NK-92 (cell line): Measurements from ENCODE around the gene DHRS7.

Experiments
- DNase-seq: peaks from one replicate; lab custom pipeline; 2025; ENCODE audit not compliant: unreplicated experiment; lab: John Stamatoyannopoulos, UW

DHRS7 gene, protein sequence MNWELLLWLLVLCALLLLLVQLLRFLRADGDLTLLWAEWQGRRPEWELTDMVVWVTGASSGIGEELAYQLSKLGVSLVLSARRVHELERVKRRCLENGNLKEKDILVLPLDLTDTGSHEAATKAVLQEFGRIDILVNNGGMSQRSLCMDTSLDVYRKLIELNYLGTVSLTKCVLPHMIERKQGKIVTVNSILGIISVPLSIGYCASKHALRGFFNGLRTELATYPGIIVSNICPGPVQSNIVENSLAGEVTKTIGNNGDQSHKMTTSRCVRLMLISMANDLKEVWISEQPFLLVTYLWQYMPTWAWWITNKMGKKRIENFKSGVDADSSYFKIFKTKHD

GRCh38 chr14:60164712-60165546 is at the start of gene DHRS7:
Gene DHRS7 (minus strand): TSS chr14:60165398. CDS start chr14:60165309, 89 bp downstream.
- no peak for DNase-seq

- DNase-seq = no peak
Measured at GRCh38 chr14:60214415-60215126, 49.4 kb upstream of the DHRS7 start.

DNA sequence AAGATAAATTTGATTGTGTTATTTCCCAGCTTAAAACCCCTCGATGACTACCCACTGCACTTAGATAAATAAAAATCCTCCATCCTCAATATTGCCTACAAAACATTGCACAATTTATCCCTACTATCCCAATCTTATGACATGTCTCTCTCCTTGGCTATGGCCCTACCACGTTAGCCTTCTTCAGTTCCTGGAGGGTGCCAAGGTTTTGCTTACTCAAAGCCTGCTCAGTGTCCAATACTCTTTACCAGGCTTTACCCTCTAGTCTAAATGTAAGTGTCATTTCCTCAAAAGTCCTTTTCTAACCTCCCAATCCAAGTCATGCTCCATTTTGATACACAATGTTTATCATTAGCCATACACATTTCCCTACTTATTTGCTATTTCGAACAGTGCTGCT is 48.8 kb upstream of the DHRS7 start:
- no peak for DNase-seq

GRCh38 chr14:60212503-60213371 is 47.5 kb upstream of the DHRS7 start:
- DNase-seq = no peak

DNA sequence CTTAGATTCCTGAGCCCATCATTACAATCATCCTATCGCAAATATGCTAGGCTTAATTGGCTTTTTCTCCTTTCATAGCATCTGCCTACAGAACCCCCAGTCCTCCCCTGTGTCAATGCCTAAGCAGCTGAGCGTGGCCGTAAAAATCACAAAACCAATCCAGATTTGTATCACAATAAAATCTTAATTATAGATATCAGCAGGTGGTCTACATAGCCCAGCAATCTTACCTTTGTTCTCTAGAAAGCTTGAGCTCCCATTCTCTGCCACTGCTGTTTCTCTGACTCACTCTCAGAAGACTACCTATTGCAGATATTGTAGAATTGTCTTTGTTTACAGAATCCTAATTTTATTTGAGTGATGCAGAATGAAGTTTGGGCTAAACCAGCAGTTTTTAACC is 46.0 kb upstream of the DHRS7 start:
- no peak for DNase-seq

DNA sequence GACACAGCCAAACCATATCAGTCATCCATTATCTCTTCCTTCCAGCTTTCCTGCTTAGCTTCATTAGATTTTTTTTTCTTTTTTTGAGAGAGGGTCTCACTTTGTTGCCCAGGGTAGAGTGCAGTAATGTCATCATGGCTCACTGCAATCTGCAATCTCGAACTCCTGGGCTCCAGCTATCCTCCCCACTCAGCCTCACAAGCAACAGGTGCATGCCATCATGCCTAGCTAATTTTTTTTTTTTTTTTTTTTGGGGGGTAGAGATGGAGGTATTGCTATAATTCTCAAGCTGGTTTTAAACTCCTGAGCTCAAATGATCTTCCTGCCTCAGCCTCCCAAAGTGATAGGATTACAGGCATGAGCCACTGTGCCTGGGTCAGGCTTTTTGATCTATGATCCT is 45.5 kb upstream of the DHRS7 start:
- no peak for DNase-seq

DNA sequence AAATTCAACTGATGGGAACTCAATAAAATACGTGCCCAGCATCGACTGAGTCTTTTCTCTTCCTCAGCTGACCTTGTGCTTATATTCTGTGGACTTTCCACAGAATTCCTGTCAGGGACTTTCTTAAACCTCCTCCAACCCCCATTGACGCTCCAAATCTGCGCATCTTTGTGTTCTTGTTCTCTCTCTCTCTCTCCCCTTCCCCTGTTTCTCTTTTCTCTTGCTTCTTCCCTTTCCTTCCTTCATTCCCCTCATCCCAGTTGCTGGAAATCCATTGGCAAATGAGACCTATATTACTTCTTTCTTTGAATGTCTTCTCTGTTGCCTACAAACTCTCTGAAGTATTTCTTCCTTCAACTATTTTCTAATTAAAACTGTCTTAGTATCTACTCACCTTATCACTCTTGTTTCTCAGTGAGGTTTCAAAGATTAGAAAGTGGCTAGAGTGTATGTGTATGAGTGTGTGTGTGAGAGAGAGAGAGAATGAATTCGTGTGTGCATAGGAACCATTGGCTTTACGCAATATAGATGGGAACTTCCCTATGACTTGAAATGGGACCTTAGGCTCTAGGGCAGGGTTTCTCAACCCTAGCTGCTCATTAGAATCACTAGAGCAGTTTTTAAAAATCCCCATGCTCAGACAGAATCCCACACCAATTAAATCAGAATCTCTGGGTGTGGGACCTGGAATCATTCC is 41.8 kb upstream of the DHRS7 start:
- no peak for DNase-seq

DNA sequence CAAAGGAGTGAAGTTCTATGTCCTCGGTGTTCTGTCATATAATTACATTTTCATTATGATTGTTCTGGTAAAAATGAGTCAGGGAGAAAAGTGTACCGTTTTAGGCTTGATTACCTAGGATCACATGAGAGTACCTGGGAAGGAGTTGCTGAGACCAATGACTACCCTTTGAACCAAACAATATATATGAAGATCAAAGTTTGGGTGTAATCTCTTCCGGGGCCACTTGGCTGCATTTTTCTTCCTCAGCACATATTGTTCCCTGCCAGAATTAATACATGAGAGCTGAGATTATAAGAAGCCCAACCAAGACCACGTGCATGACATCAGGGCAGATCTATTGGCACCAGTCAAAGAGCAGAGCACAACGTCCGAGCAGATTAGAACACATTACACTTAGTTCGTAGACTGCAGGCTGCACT is 41.1 kb upstream of the DHRS7 start:
- no peak for DNase-seq

DNA sequence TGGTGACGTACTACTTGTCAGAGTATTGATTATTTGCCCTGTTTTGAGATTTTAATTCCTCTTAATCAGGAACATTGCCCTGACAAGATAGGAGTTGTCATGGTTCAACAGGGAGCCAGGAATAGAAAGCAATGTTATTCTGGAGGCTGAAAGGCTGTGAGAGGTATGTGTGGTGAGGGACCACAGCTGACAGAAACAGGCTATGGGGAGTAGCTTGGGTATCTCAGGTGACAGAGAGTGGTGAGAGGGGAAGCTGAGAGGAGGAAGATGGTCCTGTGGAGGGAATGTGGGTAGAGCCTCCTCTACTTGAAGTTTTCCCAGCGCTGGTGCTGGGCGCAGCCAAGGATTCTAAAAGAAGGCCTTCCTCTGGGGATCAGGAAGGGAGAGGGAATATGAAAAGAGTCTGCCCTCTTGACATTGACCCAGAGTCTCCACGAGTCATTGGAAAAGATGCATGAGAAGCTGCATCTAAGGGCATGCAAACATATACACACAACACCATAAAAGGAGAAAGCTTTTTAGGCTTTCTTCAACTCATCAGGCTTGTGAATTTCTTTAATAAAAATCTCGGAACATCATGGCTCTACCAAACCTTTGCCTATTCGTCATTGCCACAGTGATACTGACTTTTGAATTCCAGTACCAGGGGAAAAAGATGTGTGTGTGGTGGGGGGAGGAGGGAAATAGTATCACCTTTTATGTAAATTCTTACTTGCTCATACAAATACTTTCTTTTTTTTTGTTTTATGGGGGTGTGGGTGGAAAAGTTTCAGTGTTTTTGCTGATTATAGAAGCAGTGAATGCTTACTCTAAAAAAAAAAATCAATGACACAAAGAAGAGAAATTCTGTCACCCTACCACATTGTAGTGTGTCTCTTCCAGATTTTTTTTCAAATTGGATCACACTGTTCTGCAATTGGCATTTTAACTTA is 39.9 kb upstream of the DHRS7 start:
- DNase-seq = no peak

DNA sequence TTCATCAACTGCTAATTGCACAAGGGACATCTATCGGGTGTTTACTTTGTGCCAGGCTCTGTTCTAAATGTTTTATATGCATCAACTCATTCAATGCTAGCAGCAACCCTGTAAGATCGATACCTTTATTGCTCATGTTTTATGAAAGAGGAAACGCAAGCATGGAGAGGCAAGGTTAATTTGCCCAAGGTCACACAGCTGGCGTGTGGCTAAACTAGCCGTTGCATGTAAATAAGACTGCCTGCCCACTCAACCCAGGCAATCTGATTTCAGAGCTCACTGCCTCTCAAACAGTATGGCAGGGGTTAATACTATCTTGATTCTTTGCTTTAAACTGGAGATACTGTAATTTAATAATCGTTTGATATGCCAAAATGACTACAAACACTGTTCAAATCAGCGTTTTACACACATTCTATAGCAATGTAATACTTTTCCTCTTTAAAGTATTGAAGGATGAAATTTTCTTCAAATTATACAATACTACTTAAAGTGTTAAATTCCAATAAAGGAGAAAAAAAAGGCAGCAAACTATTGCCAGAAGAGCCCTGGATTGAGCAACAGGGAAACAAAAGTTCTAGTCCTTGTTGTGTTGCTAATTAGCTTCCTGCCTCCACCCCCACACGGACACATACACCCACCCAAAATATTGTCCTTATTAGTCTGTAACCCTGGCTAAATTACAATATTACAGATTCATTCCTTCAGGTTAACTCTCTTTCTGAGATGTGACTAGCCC is 39.1 kb upstream of the DHRS7 start:
- no peak for DNase-seq

DNA sequence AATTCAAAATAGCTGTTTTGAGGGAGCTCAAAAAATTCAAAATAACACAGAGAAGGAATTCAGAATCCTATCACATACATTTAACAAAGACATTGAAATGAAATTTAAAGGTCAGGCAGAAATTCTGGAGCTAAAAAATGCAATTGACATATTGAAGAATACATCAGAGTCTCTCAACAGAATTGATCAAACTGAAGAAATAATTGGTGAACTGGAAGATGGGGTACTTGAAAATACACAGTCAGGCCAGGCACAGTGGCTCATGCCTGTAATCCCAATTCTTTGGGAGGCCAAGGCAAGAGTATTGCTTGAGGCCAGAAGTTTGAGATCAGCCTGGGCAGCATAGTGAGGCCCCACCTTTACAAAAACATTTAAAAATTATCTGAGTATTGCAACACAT is 34.1 kb upstream of the DHRS7 start:
- DNase-seq = no peak

GRCh38 chr14:60197629-60198303 is 32.6 kb upstream of the DHRS7 start:
- DNase-seq = no peak

DNA sequence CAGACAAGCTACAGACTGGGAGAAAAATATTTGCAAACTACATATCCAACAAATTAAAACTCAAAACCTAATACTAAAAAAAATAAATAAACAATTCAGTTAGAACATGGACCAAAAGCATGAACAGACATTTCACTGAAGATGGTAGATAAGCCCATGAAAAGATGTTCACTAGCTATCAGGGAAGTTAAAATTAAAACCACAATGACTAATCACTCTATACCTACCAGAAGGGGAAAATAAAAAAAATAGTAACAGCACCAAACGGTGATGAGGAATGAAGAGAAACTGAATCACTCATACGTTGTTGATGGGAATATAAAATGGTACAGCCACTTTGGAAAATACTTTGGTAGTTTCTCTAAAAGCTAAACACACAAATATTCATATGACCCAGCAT is 31.1 kb upstream of the DHRS7 start:
- DNase-seq = no peak

DNA sequence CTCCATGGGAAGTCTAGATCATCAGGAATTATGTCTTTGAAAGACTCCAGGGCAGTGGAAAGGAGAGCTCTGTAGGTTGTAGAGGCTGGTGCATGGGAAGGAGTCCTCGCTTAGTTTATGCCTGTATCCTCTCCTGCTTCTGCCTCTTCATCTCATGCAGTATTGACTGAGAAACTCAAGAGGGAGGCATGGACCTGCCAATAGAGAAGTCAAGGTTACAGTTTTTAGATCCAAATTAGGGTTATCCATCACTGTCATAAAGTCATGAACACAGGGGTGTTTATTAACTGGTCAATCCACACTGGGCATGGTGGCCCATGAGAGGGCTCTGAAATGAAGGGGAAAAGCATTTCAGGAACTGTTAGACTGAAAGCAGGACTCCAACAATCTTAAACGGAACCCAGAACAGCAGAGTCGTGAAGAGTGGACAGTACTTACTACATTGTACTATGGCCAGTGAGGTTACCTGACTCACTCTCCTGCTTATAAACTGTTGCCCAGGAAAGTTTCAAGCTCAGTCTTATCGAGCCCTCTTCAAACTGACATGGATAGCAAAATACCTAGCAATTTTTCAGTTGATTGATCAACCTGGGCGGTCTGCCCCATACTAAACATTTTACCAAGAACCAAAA is 30.1 kb upstream of the DHRS7 start:
- DNase-seq = no peak

GRCh38 chr14:60189923-60190840 is 25.0 kb upstream of the DHRS7 start:
- no peak for DNase-seq

DNA sequence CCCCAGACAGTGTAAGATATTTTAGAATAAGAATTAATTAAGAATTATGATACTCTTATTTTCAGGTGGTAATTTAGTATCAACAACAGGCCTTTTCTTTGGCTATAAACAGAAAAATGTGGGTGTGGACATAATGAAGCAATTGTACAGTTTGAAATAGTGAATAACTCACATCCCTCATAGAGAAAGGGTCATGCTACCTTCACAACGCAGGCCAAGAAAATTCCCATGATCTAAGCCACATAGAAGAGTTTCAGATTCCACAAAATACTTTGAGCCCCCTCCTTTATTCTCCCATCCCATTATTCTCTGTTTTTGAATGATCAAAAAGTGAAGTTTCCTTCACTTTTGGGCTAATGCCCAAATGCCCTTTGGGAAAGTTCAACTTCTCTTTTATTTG is 23.5 kb upstream of the DHRS7 start:
- DNase-seq = no peak
